Natural killer cell (primary cell): ENCODE results near the gene KIAA1671. TPM values are rescaled to one million over a fixed set of nuclear protein-coding genes. Genes with fewer than 3 reads are reported as not detected.

Source experiments
- ATAC-seq, 3 donors: fragments of 150-1000 bp in 2 of 3; fragments of 200-7000 bp in 1 of 3; cut with Tn5 transposase; 1 replicate in 1 of 3; 2 replicates in 2 of 3; pipeline ENCODE4 v1.10.0; 2021; ENCODE audit warnings: mild to moderate bottlenecking in 2 of 3, moderate library complexity in 2 of 3
- DNase-seq, 2 donors: peaks; one replicate each; pipeline versions ENCODE4 v3.0.0 to v3.0.0-alpha.2; 2013 to 2021; ENCODE audit warnings: mixed read lengths in 1 of 2
- H3K27ac ChIP-seq: one replicate; pipeline ENCODE4 v1.5.1; 2013; ENCODE audit warnings: mild to moderate bottlenecking, low read length
- H3K27me3 ChIP-seq: one replicate; pipeline ENCODE4 v1.6.1; 2013; ENCODE audit warnings: low read length; ENCODE audit not compliant: control insufficient read depth, insufficient read depth
- H3K36me3 ChIP-seq: one replicate; pipeline ENCODE4 v1.6.1; 2013; ENCODE audit warnings: low read length; ENCODE audit not compliant: control insufficient read depth, insufficient read depth
- H3K4me1 ChIP-seq: one replicate; pipeline ENCODE4 v1.6.1; 2013; ENCODE audit warnings: low read length; ENCODE audit not compliant: control insufficient read depth, insufficient read depth
- H3K4me3 ChIP-seq: one replicate; pipeline ENCODE4 v1.5.1; 2013; ENCODE audit warnings: low read length
- H3K9me3 ChIP-seq: one replicate; pipeline ENCODE4 v1.6.1; 2013; ENCODE audit warnings: low read length; ENCODE audit not compliant: control insufficient read depth, insufficient read depth
- H3K27ac Mint-ChIP-seq, 2 donors: one replicate each; pipeline ENCODE4 v1.8.0; 2022; ENCODE audit warnings: mild to moderate bottlenecking in 2 of 2, mixed read lengths in 2 of 2, moderate library complexity in 1 of 2
- H3K27me3 Mint-ChIP-seq, 2 donors: one replicate each; pipeline ENCODE4 v1.8.0; 2022; ENCODE audit warnings: low read depth in 2 of 2, mixed read lengths in 2 of 2
- H3K36me3 Mint-ChIP-seq: one replicate; pipeline ENCODE4 v1.8.0; 2022; ENCODE audit warnings: mixed read lengths
- H3K4me1 Mint-ChIP-seq, 2 donors: one replicate each; pipeline ENCODE4 v1.8.0; 2022; ENCODE audit warnings: mixed read lengths in 2 of 2
- H3K4me3 Mint-ChIP-seq: one replicate; pipeline ENCODE4 v1.8.0; 2022; ENCODE audit warnings: mild to moderate bottlenecking, moderate library complexity, mixed read lengths
- H3K9me3 Mint-ChIP-seq, 2 donors: one replicate each; pipeline ENCODE4 v1.8.0; 2022; ENCODE audit warnings: mixed read lengths in 2 of 2
- WGBS: methylation state at CpG from one replicate; pipeline ENCODE4 v1.1.7; 2013; ENCODE audit warnings: missing lambda C conversion rate; ENCODE audit not compliant: insufficient coverage; 5-methylcytosine and 5-hydroxymethylcytosine counted together
- intact Hi-C: fragments of 100-400 bp; cut with micrococcal nuclease; formaldehyde crosslinking; loops from one replicate; pipeline ENCODE4 v1.14.2; 2022
- total RNA-seq, 4 donors: library from RNA; stranded (reverse); fragments of 120-200 nt in 1 of 4; gene quantifications; one replicate each; pipeline versions ENCODE4 v1.2.3 to v1.2.4, GENCODE V29; 2013 to 2022
- TF ChIP-seq, protein P1 (sequence below): fragments of 200-600 bp; IDR thresholded peaks from one replicate; pipeline ENCODE4 v1.8.0; 2022; ENCODE audit warnings: antibody characterized with exemption

KIAA1671 gene
- total RNA-seq, 3 donors from 2014 or later (not counting 1 experiment from before 2014, with no cell fraction given), result 3.6 to 24.0 (median 7.3) TPM

DNA sequence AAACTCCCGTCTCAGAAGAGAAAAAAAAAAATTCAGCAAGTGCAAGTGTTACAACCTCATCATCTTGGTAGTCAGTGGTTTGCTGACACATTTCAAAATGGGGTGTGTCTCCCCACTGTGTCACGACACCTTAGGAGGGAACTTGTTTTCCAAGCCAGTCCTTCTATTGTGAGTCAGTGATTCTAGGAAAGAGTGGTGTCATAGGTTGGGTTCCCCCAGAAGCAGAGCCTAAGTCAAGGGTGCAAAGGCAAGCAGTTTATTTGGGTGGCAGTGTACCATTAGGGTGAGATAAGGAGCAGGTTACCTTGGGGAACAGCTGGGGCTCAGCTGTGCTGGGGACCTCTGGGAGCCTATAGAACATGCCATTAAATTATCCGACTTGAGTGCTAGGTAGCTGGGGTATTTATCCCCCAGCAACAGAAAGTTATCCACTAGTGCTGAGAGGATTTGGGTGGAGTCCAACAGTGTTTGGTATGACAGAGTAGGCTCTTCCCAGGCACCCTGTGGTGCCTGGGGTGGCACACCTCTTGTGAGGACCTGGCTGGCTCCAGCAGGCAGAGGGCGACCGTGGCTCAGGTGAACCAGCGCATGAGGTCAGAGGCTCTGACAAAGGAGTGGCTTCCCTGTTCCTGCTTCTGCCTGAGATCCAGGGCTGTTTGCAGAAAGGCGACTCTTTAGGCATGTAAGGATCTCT lies 41.7 kb downstream of the KIAA1671 start:
- Histone ChIP-seq H3K9me3 (no peaks in the 10 kb centered on the region), H3K27me3 (peaks cover 2% of the 10 kb centered on the region), H3K27ac (no peak overlapping the region), H3K4me3 (no peak overlapping the region), H3K36me3 (no peaks in the 10 kb centered on the region), H3K4me1 (peaks cover 9% of the 10 kb centered on the region)
- Mint-ChIP-seq H3K36me3 (no peaks in the 10 kb centered on the region), H3K27ac (peak overlapping the region in 1 of 2 donors; percentile 76), H3K27me3 (peaks cover 41 to 45% of the 10 kb centered on the region in 2 donors), H3K4me1 (peaks cover 15 to 20% of the 10 kb centered on the region in 2 donors), H3K9me3 (no peaks in the 10 kb centered on the region), H3K4me3 (no peak overlapping the region)
- intact Hi-C loops, result no loop called here
- peak; percentile 60 to 95 (median 83) for ATAC-seq
- DNase-seq, result peak in 1 of 2 donors; percentile 23
- WGBS, result 69% methylated on average over 7 of the region's 7 CpGs
- TF ChIP-seq, protein P1, sequence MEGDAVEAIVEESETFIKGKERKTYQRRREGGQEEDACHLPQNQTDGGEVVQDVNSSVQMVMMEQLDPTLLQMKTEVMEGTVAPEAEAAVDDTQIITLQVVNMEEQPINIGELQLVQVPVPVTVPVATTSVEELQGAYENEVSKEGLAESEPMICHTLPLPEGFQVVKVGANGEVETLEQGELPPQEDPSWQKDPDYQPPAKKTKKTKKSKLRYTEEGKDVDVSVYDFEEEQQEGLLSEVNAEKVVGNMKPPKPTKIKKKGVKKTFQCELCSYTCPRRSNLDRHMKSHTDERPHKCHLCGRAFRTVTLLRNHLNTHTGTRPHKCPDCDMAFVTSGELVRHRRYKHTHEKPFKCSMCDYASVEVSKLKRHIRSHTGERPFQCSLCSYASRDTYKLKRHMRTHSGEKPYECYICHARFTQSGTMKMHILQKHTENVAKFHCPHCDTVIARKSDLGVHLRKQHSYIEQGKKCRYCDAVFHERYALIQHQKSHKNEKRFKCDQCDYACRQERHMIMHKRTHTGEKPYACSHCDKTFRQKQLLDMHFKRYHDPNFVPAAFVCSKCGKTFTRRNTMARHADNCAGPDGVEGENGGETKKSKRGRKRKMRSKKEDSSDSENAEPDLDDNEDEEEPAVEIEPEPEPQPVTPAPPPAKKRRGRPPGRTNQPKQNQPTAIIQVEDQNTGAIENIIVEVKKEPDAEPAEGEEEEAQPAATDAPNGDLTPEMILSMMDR, result no peak

DNA sequence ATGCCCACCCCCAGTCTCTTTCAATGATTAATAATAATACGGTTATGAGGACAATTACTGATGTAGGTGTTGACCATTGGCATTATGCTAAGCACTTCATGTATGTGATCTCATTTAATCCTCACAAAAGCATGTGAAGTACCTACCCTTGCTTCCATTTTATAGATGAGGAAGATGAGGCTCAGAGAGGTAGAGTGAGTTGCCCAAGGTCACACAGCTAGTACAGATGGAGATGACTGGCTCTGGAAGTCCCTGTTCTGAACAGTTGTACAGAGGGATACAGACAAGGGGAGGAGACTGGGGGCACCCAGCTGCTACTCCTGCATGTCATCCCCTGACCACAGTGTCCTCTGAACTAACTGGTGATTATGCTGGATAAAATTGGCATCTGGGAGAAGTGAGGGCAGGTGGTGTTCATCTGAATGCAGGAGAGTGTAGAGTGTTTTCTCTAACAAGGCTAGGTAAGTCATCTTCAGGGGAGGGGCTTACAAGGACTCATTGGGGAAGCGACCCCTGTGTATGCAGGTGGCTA lies 43.2 kb downstream of the KIAA1671 start:
- TF ChIP-seq, protein P1, result no peak
- no peak for DNase-seq
- peaks cover 35 to 39% of the 10 kb centered on the region in 2 donors for H3K27me3 Mint-ChIP-seq
- H3K9me3 ChIP-seq, result no peaks in the 10 kb centered on the region
- H3K36me3 Mint-ChIP-seq, result no peaks in the 10 kb centered on the region
- H3K27ac ChIP-seq, result no peak overlapping the region
- H3K4me1 Mint-ChIP-seq, result peaks cover 15% of the 10 kb centered on the region in 2 donors
- H3K4me1 ChIP-seq, result peaks cover 9% of the 10 kb centered on the region
- H3K4me3 Mint-ChIP-seq, result no peak overlapping the region
- ATAC-seq, result no peak
- H3K27me3 ChIP-seq, result peaks cover 2% of the 10 kb centered on the region
- intact Hi-C loops, result no loop called here
- H3K9me3 Mint-ChIP-seq, result no peaks in the 10 kb centered on the region
- 97% methylated on average over 2 of the region's 2 CpGs for WGBS
- H3K4me3 ChIP-seq, result no peak overlapping the region
- no peaks in the 10 kb centered on the region for H3K36me3 ChIP-seq
- no peak overlapping the region for H3K27ac Mint-ChIP-seq

DNA sequence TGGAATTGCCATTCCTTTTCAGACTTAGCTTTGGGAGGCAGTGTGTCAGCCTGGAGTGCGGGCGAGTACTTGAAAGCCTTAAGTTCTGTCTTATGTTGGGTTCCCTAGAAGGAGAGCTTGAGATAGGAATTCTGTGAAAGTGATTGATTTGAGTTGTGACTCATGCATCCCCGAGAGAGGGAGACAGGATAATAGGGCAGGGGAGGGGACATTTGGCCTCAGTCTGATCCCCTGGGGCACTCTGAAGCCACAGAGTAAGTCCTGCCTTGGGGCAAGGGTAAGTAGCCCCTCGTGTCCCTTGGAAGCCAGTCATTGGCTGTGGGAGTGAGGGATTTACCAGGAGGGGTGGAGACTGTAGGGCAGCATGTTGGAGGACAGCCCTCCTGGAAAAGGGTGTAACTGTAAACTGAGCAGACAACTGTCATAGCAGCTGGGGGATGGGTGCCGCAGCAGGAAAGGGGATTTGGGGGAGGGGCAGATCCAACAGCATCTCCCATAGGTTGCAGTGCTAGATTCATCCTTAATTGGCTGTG lies 44.0 kb downstream of the KIAA1671 start:
- no peaks in the 10 kb centered on the region for H3K36me3 Mint-ChIP-seq
- H3K27ac ChIP-seq, result no peak overlapping the region
- H3K4me1 Mint-ChIP-seq, result peaks cover 20 to 21% of the 10 kb centered on the region in 2 donors
- peaks cover 2% of the 10 kb centered on the region for H3K27me3 ChIP-seq
- DNase-seq (no peak), ATAC-seq (no peak)
- no peak overlapping the region for H3K4me3 Mint-ChIP-seq
- peaks cover 37 to 45% of the 10 kb centered on the region in 2 donors for H3K27me3 Mint-ChIP-seq
- WGBS, result 83% methylated on average over 5 of the region's 5 CpGs
- TF ChIP-seq, protein P1, result no peak
- H3K9me3 Mint-ChIP-seq, result no peaks in the 10 kb centered on the region
- no peak overlapping the region for H3K27ac Mint-ChIP-seq
- intact Hi-C loops, result no loop called here
- H3K4me3 ChIP-seq, result no peak overlapping the region
- H3K9me3 ChIP-seq, result no peaks in the 10 kb centered on the region
- no peaks in the 10 kb centered on the region for H3K36me3 ChIP-seq
- H3K4me1 ChIP-seq, result peaks cover 11% of the 10 kb centered on the region
